B cell (primary cell): ENCODE data around the gene EDDM13.

Experiments
- CTCF ChIP-seq: fragments of 200-600 bp; IDR thresholded peaks from one replicate; pipeline ENCODE4 v1.8.0; 2022; ENCODE audit warnings: antibody characterized with exemption, mild to moderate bottlenecking
- EZH2 ChIP-seq: IDR thresholded peaks from 2 replicates; pipeline ENCODE4 v1.6.1; 2012; ENCODE audit warnings: borderline replicate concordance, low read depth, mild to moderate bottlenecking, moderate library complexity, low read length; ENCODE audit not compliant: insufficient read depth, poor library complexity, severe bottlenecking

DNA sequence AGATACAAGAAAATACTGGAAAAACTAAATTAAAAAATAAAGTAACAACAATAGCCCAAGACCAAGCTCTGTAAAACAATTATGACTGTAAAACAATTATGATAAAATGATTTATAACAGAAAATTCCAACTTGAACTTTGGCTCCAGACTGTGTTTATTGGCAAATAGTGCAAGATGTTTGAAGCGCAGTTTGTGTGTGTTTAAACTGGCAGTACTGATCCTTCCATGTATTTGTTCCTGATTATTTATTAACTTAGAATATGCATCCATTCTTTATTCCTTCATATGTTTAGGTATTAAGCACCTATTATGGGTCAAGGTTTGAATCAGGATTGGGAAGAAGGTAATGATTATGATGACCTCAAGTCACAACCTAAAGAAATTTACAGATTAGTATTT, 83.0 kb downstream of the EDDM13 start:
- no peak for TF ChIP-seq CTCF
- TF ChIP-seq EZH2, result no peak
